ENCODE results near the gene PIK3AP1. TPM values are rescaled to one million over a fixed set of nuclear protein-coding genes. Genes with fewer than 3 reads are reported as not detected.
"Not testable (repeated sequence)": the region's sequence is repeated elsewhere in the genome, so short reads cannot be mapped to it uniquely, and the experiment has no call there.

PIK3AP1 gene
- total RNA-seq, 4 donors from 2014 or later = 4.7 to 16.6 (median 8.8) TPM

DNA sequence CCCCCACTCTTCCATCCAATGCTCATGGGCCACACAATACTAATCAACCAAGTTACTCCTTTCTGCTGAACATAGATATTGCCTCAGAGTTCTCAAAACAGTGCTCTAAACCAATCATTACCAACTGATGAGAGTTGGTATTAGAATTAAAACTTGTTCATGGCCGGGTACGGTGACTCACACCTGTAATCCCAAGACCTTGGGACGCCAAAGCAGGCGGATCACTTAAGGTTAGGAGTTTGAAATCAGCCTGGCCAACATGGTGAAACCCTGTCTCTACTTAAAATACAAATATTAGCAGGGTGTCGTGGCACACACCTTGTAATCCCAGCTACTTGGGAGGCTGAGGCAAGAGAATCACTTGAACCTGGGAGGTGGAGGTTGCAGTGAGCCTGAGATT lies 141.7 kb downstream of the PIK3AP1 start:
- Histone ChIP-seq H3K9me3 (no peaks in the 10 kb centered on the region), H3K27me3 (no peaks in the 10 kb centered on the region), H3K27ac (replicated peaks in 1 of 4) (peak overlapping the region in 1 of 4 donors; percentile 15), H3K4me1 (peaks cover 32 to 85% (median 71%) of the 10 kb centered on the region in 4 donors), H3K36me3 (peaks cover 0 to 7% (median 3%) of the 10 kb centered on the region in 4 donors), H3K4me3 (no peak overlapping the region)
- intact Hi-C loops (cut with DNase I) = no loop called here
- TF ChIP-seq, protein P1, sequence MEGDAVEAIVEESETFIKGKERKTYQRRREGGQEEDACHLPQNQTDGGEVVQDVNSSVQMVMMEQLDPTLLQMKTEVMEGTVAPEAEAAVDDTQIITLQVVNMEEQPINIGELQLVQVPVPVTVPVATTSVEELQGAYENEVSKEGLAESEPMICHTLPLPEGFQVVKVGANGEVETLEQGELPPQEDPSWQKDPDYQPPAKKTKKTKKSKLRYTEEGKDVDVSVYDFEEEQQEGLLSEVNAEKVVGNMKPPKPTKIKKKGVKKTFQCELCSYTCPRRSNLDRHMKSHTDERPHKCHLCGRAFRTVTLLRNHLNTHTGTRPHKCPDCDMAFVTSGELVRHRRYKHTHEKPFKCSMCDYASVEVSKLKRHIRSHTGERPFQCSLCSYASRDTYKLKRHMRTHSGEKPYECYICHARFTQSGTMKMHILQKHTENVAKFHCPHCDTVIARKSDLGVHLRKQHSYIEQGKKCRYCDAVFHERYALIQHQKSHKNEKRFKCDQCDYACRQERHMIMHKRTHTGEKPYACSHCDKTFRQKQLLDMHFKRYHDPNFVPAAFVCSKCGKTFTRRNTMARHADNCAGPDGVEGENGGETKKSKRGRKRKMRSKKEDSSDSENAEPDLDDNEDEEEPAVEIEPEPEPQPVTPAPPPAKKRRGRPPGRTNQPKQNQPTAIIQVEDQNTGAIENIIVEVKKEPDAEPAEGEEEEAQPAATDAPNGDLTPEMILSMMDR (IDR thresholded peaks at IDR 0.05) = no peak
- TF ChIP-seq EP300 (IDR thresholded peaks at IDR 0.05) (no peak), POLR2AphosphoS5 (IDR thresholded peaks at IDR 0.05) (no peak), POLR2A (IDR thresholded peaks at IDR 0.05; ENCODE audit: low read depth) (no peak)
- 91% methylated on average over 5 of the region's 5 CpGs for WGBS
- DNase-seq (ENCODE audit: extremely low spot score) = no peak

DNA sequence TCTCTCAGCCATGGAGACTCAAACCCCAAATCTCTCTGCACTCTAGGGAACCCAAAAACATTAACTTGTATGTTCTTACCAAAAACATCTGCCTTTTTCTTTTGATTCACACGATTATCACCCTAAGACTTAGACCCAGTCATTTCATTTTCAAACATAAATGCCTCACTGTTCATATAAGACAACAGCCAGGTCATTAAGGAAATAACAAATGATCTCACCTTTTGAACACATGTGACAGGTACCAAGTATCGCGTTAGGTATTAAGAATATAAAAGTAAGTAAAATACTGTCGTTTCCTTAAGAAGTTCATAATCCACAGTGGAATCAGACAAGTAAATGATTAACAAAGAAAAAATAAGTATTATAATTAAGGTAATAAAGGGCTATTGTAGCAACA lies 142.3 kb downstream of the PIK3AP1 start:
- H3K36me3 ChIP-seq = peaks cover 0 to 7% (median 3%) of the 10 kb centered on the region in 4 donors
- no peak overlapping the region for H3K4me3 ChIP-seq
- H3K27ac ChIP-seq (replicated peaks in 1 of 4) = no peak overlapping the region
- DNase-seq (ENCODE audit: extremely low spot score) = no peak
- no peaks in the 10 kb centered on the region for H3K9me3 ChIP-seq
- peaks cover 37 to 85% (median 69%) of the 10 kb centered on the region in 4 donors for H3K4me1 ChIP-seq
- no peaks in the 10 kb centered on the region for H3K27me3 ChIP-seq
- 86% methylated on average over 4 of the region's 4 CpGs for WGBS
- no peak for TF ChIP-seq POLR2A (IDR thresholded peaks at IDR 0.05; ENCODE audit: low read depth)
- intact Hi-C loops (cut with DNase I) = no loop called here

DNA sequence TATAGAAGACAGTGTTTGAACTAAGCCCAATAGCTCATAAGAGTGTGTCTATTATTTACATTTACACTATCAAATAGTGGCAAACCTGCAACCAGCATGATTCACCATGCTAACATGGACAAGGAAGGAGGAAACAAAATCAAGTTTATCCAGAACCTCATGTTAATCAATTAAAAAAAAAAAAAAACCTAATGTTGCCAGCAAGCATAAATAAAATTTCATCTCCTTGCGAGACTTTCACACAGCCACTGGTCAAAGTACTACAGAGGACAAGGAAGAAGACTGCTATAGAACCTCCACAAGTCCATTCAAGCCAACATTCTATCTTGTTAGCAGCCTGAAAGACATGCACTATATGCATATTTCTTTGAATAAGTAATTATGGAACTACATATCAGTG lies 143.2 kb downstream of the PIK3AP1 start:
- Histone ChIP-seq H3K9me3 (no peaks in the 10 kb centered on the region), H3K4me1 (peaks cover 35 to 82% (median 66%) of the 10 kb centered on the region in 4 donors), H3K36me3 (peaks cover 0 to 7% (median 3%) of the 10 kb centered on the region in 4 donors), H3K27ac (replicated peaks in 1 of 4) (no peak overlapping the region), H3K27me3 (no peaks in the 10 kb centered on the region), H3K4me3 (no peak overlapping the region)
- 95% methylated on average over 1 of the region's 1 CpG for WGBS
- intact Hi-C loops (cut with DNase I) = no loop called here
- DNase-seq (ENCODE audit: extremely low spot score) = no peak
- TF ChIP-seq POLR2AphosphoS5 (IDR thresholded peaks at IDR 0.05) = no peak
- no peak for TF ChIP-seq EP300 (IDR thresholded peaks at IDR 0.05)
- TF ChIP-seq POLR2A (IDR thresholded peaks at IDR 0.05; ENCODE audit: low read depth) = no peak
- TF ChIP-seq, protein P1 (IDR thresholded peaks at IDR 0.05) = no peak

DNA sequence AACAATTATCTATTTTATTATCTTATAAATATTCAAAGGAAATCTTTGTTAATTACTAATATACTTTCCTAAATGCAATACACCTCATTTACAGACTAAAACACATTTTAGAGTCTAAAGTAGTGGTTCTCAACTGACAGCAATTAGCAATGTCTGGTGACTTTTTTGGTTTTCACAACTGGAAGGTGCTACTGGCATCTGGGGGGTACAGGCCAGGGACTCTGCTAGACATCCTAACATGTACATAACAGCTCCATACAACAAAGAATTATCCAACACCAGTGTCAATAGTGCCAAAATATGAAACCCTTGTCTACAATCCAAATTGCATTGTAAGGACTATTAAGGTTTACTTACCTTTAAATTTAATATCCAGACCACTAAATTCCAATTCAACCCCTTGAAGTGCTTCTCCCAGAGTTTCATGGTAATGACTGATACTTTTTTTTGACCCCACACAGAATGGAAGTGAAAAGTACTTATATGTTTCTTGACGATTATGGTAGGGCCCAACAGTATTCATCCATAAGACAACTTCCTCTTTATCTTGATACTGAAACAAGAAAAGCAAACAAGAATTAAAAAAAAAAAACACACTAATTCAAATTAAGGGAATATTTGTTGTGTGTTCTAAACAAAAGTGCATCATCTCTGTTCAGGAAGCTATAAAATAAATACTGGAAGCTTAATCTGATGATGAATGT lies 143.9 kb downstream of the PIK3AP1 start:
- Histone ChIP-seq H3K4me3 (no peak overlapping the region), H3K27me3 (no peaks in the 10 kb centered on the region), H3K27ac (replicated peaks in 1 of 4) (no peak overlapping the region), H3K36me3 (peaks cover 0 to 7% (median 3%) of the 10 kb centered on the region in 4 donors), H3K9me3 (no peaks in the 10 kb centered on the region), H3K4me1 (peaks cover 36 to 80% (median 65%) of the 10 kb centered on the region in 4 donors)
- 56% methylated on average over 1 of the region's 1 CpG for WGBS
- DNase-seq (ENCODE audit: extremely low spot score) = no peak
- TF ChIP-seq, protein P1 (IDR thresholded peaks at IDR 0.05) = no peak
- TF ChIP-seq POLR2A (IDR thresholded peaks at IDR 0.05; ENCODE audit: low read depth) (no peak), EP300 (IDR thresholded peaks at IDR 0.05) (no peak), POLR2AphosphoS5 (IDR thresholded peaks at IDR 0.05) (no peak)
- intact Hi-C loops (cut with DNase I) = no loop called here

DNA sequence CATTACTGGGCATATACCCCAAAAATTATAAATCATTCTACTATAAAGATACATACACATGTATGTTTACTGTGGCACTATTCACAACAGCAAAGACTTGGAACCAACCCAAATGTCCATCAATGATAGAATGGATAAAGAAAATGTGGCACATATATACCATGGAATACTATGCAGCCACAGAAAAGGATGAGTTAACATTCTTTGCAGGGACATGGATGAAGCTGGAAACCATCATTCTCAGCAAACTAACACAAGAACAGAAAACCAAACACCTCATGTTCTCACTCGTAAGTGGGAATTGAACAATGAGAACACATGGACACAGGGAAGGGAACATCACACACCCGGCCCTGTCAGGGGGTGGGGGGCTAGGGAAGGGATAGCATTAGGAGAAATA lies 145.8 kb downstream of the PIK3AP1 start:
- H3K4me3 ChIP-seq; H3K27ac ChIP-seq (replicated peaks in 1 of 4); H3K36me3 ChIP-seq; H3K9me3 ChIP-seq; DNase-seq (ENCODE audit: extremely low spot score); intact Hi-C loops (cut with DNase I); H3K27me3 ChIP-seq: not testable (repeated sequence)
- H3K4me1 ChIP-seq = peaks cover 34 to 75% (median 59%) of the 10 kb centered on the region in 4 donors
- WGBS = 97% methylated on average over 2 of the region's 2 CpGs
